SJCRH30 (cell line): ENCODE data around the gene CLDN18. TPM values are rescaled to one million over a fixed set of nuclear protein-coding genes. Genes with fewer than 3 reads are reported as not detected.

Source experiments
- total RNA-seq: library from RNA; depleted of rRNA; stranded (reverse); fragments of >200 nt; shearing (Covaris generic); gene quantifications from 2 replicates; pipeline ENCODE4 v1.2.3, GENCODE V29; 2014; rRNA removed

The CLDN18 gene
- total RNA-seq, 1 experiment from 2014 or later, result not detected

Other genes with a start within 250 kb of the CLDN18 start
- not detected in 2 replicates for gene SOX14, start 245.8 kb upstream of the CLDN18 start, total RNA-seq
- gene DZIP1L, start 105.4 kb downstream of the CLDN18 start, total RNA-seq, result 11.0 and 19.7 TPM in 2 replicates
- 0.16 TPM in 1 of 2 replicates, not detected in the other for gene A4GNT, start 122.2 kb downstream of the CLDN18 start, total RNA-seq
- gene DBR1, start 164.8 kb downstream of the CLDN18 start, total RNA-seq, result 25.2 and 28.1 TPM in 2 replicates
- gene ARMC8, start 177.1 kb downstream of the CLDN18 start, total RNA-seq, result 63.3 and 64.3 TPM in 2 replicates